ENCODE data around the gene TSPAN17. TPM values are rescaled to one million over a fixed set of nuclear protein-coding genes. Genes with fewer than 3 reads are reported as not detected.
A peak's percentile ranks its signal among the peaks of the same experiment; 100 is the strongest.

Gene TSPAN17
- total RNA-seq, 4 donors from 2014 or later = 16.4 to 36.4 (median 30.6) TPM

GRCh38 chr5:176610435-176610773, 36.9 kb upstream of the TSPAN17 start:
- TF ChIP-seq, protein P1, sequence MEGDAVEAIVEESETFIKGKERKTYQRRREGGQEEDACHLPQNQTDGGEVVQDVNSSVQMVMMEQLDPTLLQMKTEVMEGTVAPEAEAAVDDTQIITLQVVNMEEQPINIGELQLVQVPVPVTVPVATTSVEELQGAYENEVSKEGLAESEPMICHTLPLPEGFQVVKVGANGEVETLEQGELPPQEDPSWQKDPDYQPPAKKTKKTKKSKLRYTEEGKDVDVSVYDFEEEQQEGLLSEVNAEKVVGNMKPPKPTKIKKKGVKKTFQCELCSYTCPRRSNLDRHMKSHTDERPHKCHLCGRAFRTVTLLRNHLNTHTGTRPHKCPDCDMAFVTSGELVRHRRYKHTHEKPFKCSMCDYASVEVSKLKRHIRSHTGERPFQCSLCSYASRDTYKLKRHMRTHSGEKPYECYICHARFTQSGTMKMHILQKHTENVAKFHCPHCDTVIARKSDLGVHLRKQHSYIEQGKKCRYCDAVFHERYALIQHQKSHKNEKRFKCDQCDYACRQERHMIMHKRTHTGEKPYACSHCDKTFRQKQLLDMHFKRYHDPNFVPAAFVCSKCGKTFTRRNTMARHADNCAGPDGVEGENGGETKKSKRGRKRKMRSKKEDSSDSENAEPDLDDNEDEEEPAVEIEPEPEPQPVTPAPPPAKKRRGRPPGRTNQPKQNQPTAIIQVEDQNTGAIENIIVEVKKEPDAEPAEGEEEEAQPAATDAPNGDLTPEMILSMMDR (IDR thresholded peaks at IDR 0.05) = no peak
- no peak for TF ChIP-seq POLR2A (IDR thresholded peaks at IDR 0.05)
- peaks cover 11 to 19% (median 13%) of the 10 kb centered on the region in 3 donors for H3K4me1 ChIP-seq
- peaks cover 0 to 61% (median 0%) of the 10 kb centered on the region in 4 donors for H3K27me3 ChIP-seq
- no peaks in the 10 kb centered on the region for H3K9me3 ChIP-seq
- DNase-seq = no peak
- no peaks in the 10 kb centered on the region for H3K36me3 ChIP-seq
- intact Hi-C loops (cut with DNase I) = no loop called here
- H3K4me3 ChIP-seq = peak overlapping the region; percentile 60 to 83 (median 63)
- H3K27ac ChIP-seq = peak overlapping the region in 3 of 4 donors; percentile 17 to 55 (median 36)
- no CpG with 5 or more reads among the region's 31 CpGs for WGBS, 2 donors

- Histone ChIP-seq H3K9me3 (no peaks in the 10 kb centered on the region), H3K36me3 (no peaks in the 10 kb centered on the region), H3K27ac (no peak overlapping the region), H3K4me1 (peaks cover 11 to 19% (median 13%) of the 10 kb centered on the region in 3 donors), H3K27me3 (peaks cover 0 to 71% (median 0%) of the 10 kb centered on the region in 4 donors), H3K4me3 (no peak overlapping the region)
- TF ChIP-seq, protein P1 (IDR thresholded peaks at IDR 0.05) = no peak
- no peak for TF ChIP-seq POLR2A (IDR thresholded peaks at IDR 0.05)
- DNase-seq = no peak
- intact Hi-C loops (cut with DNase I) = no loop called here
- 12 to 16% methylated on average over 10 of the region's 10 CpGs for WGBS, 2 donors
These were observed 35.8 kb upstream of the TSPAN17 start for GRCh38 chr5:176611435-176611834.

DNA sequence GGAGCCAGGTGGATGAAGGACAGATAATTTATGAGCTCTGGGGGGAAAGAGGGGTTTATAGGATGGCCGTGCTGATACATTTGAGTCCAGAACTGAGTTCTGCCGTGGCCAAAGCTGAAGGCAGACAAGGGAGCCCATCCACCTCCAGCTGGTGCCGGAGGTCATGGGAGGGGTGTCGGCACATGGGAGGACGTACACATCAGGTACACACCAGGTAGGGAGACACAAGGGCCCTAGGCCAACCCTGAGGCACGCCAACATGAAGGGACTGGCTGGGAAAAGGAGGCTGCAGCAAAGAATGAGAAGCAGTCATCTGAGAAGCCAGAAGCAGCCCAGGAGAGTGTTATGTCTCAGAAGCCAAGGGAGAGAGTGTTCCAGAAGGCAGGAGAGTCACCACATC, 35.3 kb upstream of the TSPAN17 start:
- 79 to 82% methylated on average over 6 of the region's 6 CpGs for WGBS, 2 donors
- H3K27me3 ChIP-seq = peaks cover 0 to 74% (median 0%) of the 10 kb centered on the region in 4 donors
- H3K27ac ChIP-seq = no peak overlapping the region
- H3K9me3 ChIP-seq = no peaks in the 10 kb centered on the region
- H3K4me3 ChIP-seq = no peak overlapping the region
- DNase-seq = no peak
- intact Hi-C loops (cut with DNase I) = no loop called here
- H3K4me1 ChIP-seq = peaks cover 11 to 19% (median 13%) of the 10 kb centered on the region in 3 donors
- TF ChIP-seq POLR2A (IDR thresholded peaks at IDR 0.05) = no peak
- TF ChIP-seq, protein P1 (IDR thresholded peaks at IDR 0.05) = no peak
- H3K36me3 ChIP-seq = no peaks in the 10 kb centered on the region

GRCh38 chr5:176612855-176613254, 34.4 kb upstream of the TSPAN17 start:
- TF ChIP-seq, protein P1 (IDR thresholded peaks at IDR 0.05) = no peak
- no peak for TF ChIP-seq POLR2A (IDR thresholded peaks at IDR 0.05)
- Histone ChIP-seq H3K36me3 (no peaks in the 10 kb centered on the region), H3K4me3 (no peak overlapping the region), H3K9me3 (no peaks in the 10 kb centered on the region), H3K27me3 (peaks cover 0 to 80% (median 0%) of the 10 kb centered on the region in 4 donors), H3K27ac (no peak overlapping the region), H3K4me1 (peaks cover 11 to 19% (median 13%) of the 10 kb centered on the region in 3 donors)
- intact Hi-C loops (cut with DNase I) = no loop called here
- 45 to 60% methylated on average over 1 to 2 of the region's 2 CpGs for WGBS, 2 donors
- DNase-seq = no peak

DNA sequence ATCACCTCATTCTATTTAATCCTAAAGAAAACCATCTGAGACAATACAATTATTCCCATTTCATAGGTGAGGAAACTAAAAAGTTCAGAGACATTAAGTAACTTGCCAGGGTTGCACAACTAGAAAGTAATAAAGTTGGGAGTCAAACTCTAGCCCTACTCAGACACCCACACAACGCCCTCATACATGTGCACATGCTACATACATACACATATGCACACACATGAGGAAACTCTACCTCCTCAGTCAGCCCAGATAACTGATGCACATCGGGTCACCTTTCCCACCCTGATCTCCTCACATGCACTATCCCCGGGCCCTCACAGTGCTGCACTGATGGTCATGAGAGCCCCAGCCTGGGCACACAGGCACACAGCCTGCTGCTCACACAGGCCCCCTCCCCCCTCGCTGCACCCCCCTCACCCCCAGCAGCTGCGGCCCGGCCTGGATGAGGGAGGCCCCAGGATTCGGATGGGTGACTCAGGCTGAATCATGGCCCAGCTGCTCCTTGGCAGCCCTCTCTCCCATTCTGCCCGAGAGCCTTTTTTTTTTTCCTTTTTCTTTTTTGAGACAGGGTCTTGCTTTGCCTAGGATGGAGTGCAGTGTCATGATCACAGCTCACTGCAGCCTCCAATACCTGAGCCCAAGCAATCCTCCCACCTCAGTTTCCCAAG, 32.3 kb upstream of the TSPAN17 start:
- Histone ChIP-seq H3K4me1 (peaks cover 13 to 21% (median 16%) of the 10 kb centered on the region in 3 donors), H3K4me3 (no peak overlapping the region), H3K9me3 (no peaks in the 10 kb centered on the region), H3K27ac (no peak overlapping the region), H3K27me3 (peaks cover 9 to 84% (median 14%) of the 10 kb centered on the region in 4 donors), H3K36me3 (no peaks in the 10 kb centered on the region)
- WGBS, 2 donors = 30 to 41% methylated on average over 5 to 7 of the region's 8 CpGs
- intact Hi-C loops (cut with DNase I) = no loop called here
- TF ChIP-seq, protein P1 (IDR thresholded peaks at IDR 0.05) = no peak
- no peak for TF ChIP-seq POLR2A (IDR thresholded peaks at IDR 0.05)
- DNase-seq = no peak

Data from esophagus squamous epithelium (tissue), 5 donors.